ENCODE data around the gene DGCR6L. TPM values are rescaled to one million over a fixed set of nuclear protein-coding genes. Genes with fewer than 3 reads are reported as not detected.
"Not testable (repeated sequence)": the region's sequence is repeated elsewhere in the genome, so short reads cannot be mapped to it uniquely, and the experiment has no call there.

The DGCR6L gene
- total RNA-seq, 1 donor from 2014 or later, result 24.1 TPM

DNA sequence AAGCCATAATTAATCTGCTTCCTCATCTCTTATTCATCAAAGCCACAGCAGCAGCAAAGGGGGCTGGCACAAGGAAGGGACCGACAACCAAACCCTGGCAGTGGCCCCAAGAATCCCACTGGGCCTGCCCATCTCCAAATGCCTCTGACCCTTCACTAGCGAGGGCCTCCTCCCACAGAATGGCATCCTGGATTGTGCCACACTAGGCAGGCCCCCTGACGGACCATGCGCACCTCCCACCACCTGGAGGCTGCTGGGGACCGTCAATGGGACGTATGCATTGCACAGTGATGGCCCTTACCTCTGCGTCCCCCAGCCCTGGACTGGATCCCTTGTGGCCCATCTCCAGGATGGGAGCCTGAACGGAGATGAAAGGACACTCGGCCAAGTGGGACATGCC, 47.7 kb downstream of the DGCR6L start:
- H3K4me3 Mint-ChIP-seq (ENCODE audit: unreplicated experiment), result no peak overlapping the region
- H3K36me3 Mint-ChIP-seq (ENCODE audit: unreplicated experiment), result no peaks in the 10 kb centered on the region
- peaks cover 20% of the 10 kb centered on the region for H3K4me1 Mint-ChIP-seq (ENCODE audit: low read depth, unreplicated experiment)

GRCh38 chr22:20271114-20271994, 48.5 kb downstream of the DGCR6L start:
- Mint-ChIP-seq H3K36me3 (ENCODE audit: unreplicated experiment) (no peaks in the 10 kb centered on the region), H3K4me1 (ENCODE audit: low read depth, unreplicated experiment) (peaks cover 22% of the 10 kb centered on the region)

More for the DNA sequence above, 47.7 kb downstream of the DGCR6L start:
- Mint-ChIP-seq H3K9me3 (ENCODE audit: unreplicated experiment) (peaks cover 7% of the 10 kb centered on the region), H3K27me3 (ENCODE audit: unreplicated experiment) (peaks cover 11% of the 10 kb centered on the region), H3K27ac (ENCODE audit: unreplicated experiment) (no peak overlapping the region)
- no peak for DNase-seq
- TF ChIP-seq, protein P1, sequence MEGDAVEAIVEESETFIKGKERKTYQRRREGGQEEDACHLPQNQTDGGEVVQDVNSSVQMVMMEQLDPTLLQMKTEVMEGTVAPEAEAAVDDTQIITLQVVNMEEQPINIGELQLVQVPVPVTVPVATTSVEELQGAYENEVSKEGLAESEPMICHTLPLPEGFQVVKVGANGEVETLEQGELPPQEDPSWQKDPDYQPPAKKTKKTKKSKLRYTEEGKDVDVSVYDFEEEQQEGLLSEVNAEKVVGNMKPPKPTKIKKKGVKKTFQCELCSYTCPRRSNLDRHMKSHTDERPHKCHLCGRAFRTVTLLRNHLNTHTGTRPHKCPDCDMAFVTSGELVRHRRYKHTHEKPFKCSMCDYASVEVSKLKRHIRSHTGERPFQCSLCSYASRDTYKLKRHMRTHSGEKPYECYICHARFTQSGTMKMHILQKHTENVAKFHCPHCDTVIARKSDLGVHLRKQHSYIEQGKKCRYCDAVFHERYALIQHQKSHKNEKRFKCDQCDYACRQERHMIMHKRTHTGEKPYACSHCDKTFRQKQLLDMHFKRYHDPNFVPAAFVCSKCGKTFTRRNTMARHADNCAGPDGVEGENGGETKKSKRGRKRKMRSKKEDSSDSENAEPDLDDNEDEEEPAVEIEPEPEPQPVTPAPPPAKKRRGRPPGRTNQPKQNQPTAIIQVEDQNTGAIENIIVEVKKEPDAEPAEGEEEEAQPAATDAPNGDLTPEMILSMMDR (IDR thresholded peaks at IDR 0.05; ENCODE audit: partially characterized antibody, unreplicated experiment), result no peak

GRCh38 chr22:20270190-20271113, 49.4 kb downstream of the DGCR6L start:
- peak overlapping the region; percentile 72 for H3K27ac Mint-ChIP-seq (ENCODE audit: unreplicated experiment)
- not testable (repeated sequence) for H3K36me3 Mint-ChIP-seq (ENCODE audit: unreplicated experiment); H3K9me3 Mint-ChIP-seq (ENCODE audit: unreplicated experiment); DNase-seq; H3K4me3 Mint-ChIP-seq (ENCODE audit: unreplicated experiment)
- TF ChIP-seq, protein P1 (IDR thresholded peaks at IDR 0.05; ENCODE audit: partially characterized antibody, unreplicated experiment), result peak; percentile 43
- peaks cover 12% of the 10 kb centered on the region for H3K27me3 Mint-ChIP-seq (ENCODE audit: unreplicated experiment)
- H3K4me1 Mint-ChIP-seq (ENCODE audit: low read depth, unreplicated experiment), result peaks cover 22% of the 10 kb centered on the region

More at GRCh38 chr22:20271114-20271994, 48.5 kb downstream of the DGCR6L start:
- Mint-ChIP-seq H3K4me3 (ENCODE audit: unreplicated experiment) (no peak overlapping the region), H3K9me3 (ENCODE audit: unreplicated experiment) (peaks cover 7% of the 10 kb centered on the region), H3K27me3 (ENCODE audit: unreplicated experiment) (peaks cover 12% of the 10 kb centered on the region), H3K27ac (ENCODE audit: unreplicated experiment) (peak overlapping the region; percentile 85)
- TF ChIP-seq, protein P1 (IDR thresholded peaks at IDR 0.05; ENCODE audit: partially characterized antibody, unreplicated experiment), result peak; percentile 7
- no peak for DNase-seq

DNA sequence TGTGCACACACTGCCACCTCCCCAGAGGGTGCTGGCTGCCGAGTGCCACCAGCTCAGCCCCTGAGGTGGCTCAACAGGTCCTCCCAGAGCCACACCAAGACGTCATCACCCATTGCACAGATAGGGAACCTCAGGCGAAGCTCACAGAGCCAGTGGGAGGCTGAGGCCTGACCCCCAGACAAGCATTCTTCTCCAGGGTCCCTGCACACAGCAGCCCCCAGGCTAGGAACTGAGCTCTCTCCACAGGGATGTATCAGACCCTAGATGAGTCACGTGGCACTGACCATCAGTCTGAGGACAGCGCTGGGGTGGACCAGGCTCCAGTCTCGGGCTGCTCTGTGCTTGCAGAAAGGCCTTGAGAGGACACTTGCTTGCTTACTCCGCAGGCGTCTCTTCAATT, 50.2 kb downstream of the DGCR6L start:
- DNase-seq; H3K27ac Mint-ChIP-seq (ENCODE audit: unreplicated experiment); H3K4me3 Mint-ChIP-seq (ENCODE audit: unreplicated experiment); H3K36me3 Mint-ChIP-seq (ENCODE audit: unreplicated experiment); H3K9me3 Mint-ChIP-seq (ENCODE audit: unreplicated experiment): not testable (repeated sequence)
- Mint-ChIP-seq H3K4me1 (ENCODE audit: low read depth, unreplicated experiment) (peaks cover 19% of the 10 kb centered on the region), H3K27me3 (ENCODE audit: unreplicated experiment) (peaks cover 12% of the 10 kb centered on the region)

GRCh38 chr22:20269201-20269600, 50.7 kb downstream of the DGCR6L start:
- not testable (repeated sequence) for H3K4me3 Mint-ChIP-seq (ENCODE audit: unreplicated experiment); H3K27ac Mint-ChIP-seq (ENCODE audit: unreplicated experiment); H3K9me3 Mint-ChIP-seq (ENCODE audit: unreplicated experiment); H3K36me3 Mint-ChIP-seq (ENCODE audit: unreplicated experiment); DNase-seq
- H3K27me3 Mint-ChIP-seq (ENCODE audit: unreplicated experiment), result peaks cover 13% of the 10 kb centered on the region
- H3K4me1 Mint-ChIP-seq (ENCODE audit: low read depth, unreplicated experiment), result peaks cover 21% of the 10 kb centered on the region
